Loucy (cell line): ENCODE measurements around the gene CCDC196.

Source experiments
- CTCF ChIP-seq: fragments of 200-600 bp; sonication (generic); conservative IDR thresholded peaks from 2 replicates; pipeline ENCODE4 v1.5.1; 2014; ENCODE audit warnings: mild to moderate bottlenecking, antibody characterized with exemption, low read length
- EZH2phosphoT487 ChIP-seq: fragments of 200-600 bp; IDR thresholded peaks from 2 replicates; pipeline ENCODE4 v1.6.1; 2018; ENCODE audit warnings: antibody characterized with exemption, mild to moderate bottlenecking, moderate library complexity, borderline replicate concordance

GRCh38 chr14:66459603-66460002, 26.6 kb upstream of the CCDC196 start:
- no peak for TF ChIP-seq CTCF
- no peak for TF ChIP-seq EZH2phosphoT487
